ENCODE measurements around the gene APBA2.
"Not testable (repeated sequence)": the region's sequence is repeated elsewhere in the genome, so short reads cannot be mapped to it uniquely, and the experiment has no call there.

Gene APBA2

DNA sequence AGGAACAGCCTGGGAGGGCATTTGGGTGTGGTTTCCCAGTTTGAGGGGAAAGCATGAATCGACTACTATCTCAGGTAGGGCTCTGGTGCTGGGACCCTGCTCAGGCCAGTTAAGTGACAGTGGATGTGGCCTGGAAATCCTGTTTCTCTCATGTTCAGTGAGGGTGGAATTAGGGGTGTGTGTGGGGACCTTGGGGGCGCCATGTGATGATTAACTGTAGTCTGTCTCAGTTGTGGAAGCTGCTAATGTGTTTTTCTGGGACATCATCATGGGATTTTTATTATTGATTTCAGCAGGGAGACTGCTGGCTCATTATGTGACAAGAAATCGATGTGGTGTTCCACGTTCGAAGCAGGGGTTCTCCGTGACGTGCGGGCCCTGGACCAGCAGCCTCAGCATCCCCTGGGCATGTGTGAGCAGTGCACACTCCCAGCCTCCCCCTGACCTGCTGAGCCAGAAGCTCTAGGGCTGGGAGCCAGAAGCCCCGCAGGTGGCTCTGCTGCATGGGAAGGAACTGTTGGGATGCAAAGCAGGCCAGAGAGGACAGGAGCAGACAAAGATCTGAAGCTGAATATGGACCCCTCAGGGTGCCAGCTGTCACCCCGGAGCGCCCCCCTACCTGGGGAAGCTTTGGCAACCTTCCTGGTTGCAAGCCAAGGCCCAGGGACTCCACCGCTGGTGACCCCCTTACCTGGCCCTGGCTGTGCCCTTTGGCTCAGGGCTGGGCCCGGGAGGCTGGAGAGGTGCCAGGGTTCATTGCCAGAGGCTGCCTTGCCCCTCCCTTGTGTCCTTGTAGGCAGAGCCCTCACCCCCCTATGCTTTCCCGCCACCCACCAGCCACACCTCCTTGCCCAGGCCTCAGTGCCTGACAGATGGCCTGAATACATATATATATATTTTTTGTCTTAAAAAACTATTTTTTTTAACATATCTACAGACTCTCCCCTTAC is 149.8 kb downstream of the APBA2 start:
- no peak for DNase-seq (ENCODE audit: low spot score)

GRCh38 chr15:29037997-29038705 is 152.4 kb downstream of the APBA2 start:
- DNase-seq (ENCODE audit: low spot score) = no peak

DNA sequence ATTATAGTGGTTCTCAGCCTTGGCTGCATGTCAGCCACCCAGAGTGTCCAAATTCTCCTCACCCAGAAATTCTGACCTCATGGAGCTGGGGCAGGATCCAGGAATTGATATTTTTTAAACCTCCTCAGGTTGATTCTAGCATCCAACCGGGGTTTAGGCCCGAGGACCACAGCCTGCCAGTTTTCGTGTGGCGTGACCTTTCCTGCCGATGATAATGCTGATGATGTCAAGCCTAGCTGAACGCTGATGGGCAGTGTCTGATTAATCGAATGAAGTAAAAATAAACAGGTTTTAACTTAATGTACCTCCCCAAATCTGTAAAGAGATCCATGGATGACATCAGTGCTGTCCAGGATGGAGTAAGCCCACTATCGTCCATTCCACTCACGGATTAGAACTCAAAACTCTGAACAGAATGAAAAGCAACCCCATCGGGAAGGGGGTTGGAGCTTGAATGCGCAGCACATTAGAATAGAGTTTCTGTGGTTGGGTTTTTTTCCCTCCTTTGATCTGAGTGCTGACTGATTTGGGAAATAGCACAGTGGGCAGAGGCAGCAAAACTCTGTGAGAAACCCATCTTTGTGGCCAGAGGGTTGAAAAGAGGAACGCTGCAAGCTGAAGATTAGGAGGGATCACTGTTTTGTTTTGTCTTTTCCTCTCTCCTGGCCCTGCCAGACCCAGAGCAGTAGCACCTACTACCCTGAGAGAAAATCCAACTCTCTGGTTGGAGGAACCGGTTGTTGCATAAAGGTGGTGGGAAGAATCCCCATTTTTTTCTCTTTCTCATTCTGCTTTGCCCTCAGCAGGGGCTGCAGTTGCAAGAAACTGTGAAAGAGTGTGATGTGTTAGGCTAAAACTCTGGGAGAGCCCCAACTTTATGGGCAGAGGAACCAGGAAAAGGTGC is 153.9 kb downstream of the APBA2 start:
- no peak for DNase-seq (ENCODE audit: low spot score)

GRCh38 chr15:29040370-29040751 is 154.6 kb downstream of the APBA2 start:
- DNase-seq (ENCODE audit: low spot score) = no peak

DNA sequence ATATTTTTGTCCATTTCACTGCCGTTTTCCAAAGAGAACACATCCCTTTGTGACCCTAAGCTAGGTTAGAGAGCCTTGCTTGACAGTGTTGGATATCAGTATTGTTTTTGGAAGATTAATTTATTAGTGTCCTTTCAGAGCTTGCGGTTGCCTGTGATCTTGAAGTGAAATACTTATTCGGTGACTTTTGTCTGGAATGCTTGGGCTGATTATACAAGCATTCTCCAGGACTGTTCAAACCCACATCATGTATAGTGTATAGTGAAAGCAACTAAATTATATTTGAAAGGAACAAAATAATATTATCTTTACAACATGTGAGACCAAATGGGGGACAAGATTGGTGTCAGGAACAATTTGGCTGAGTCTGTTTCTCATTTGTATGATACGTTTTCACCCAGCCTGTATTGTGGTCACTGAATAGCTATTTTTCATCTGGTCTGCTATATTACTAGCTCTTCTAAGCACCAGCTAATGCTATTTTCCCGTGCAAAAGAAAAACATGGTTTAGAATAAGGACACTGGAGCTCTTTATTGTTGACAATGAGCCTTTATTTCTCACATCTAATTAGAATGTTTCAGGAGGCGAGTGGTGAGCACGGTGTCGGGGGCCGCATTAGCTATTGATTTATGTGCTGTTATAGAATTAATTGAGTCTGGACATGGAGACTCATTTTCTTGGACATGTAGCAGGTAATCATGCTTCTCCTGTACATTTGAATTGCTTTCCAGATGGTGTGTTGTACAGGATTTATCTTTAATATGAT is 158.1 kb downstream of the APBA2 start:
- DNase-seq (ENCODE audit: low spot score) = no peak

GRCh38 chr15:29044503-29044901 is 158.7 kb downstream of the APBA2 start:
- no peak for DNase-seq (ENCODE audit: low spot score)

- not testable (repeated sequence) for DNase-seq (ENCODE audit: low spot score)
These were observed 159.4 kb downstream of the APBA2 start for GRCh38 chr15:29045161-29045560.

- DNase-seq (ENCODE audit: low spot score) = no peak
These were observed 159.9 kb downstream of the APBA2 start for GRCh38 chr15:29045717-29046116.

- no peak for DNase-seq (ENCODE audit: low spot score)
These were observed 160.6 kb downstream of the APBA2 start for GRCh38 chr15:29046281-29046810.

GRCh38 chr15:29046977-29047376 is 161.2 kb downstream of the APBA2 start:
- no peak for DNase-seq (ENCODE audit: low spot score)

- no peak for DNase-seq (ENCODE audit: low spot score)
These were observed 162.2 kb downstream of the APBA2 start for GRCh38 chr15:29048011-29048410.

GRCh38 chr15:29050870-29051269 is 165.1 kb downstream of the APBA2 start:
- DNase-seq (ENCODE audit: low spot score) = no peak

GRCh38 chr15:29051422-29051821 is 165.6 kb downstream of the APBA2 start:
- DNase-seq (ENCODE audit: low spot score) = no peak

- no peak for DNase-seq (ENCODE audit: low spot score)
These were observed 167.2 kb downstream of the APBA2 start for GRCh38 chr15:29053006-29053405.

- DNase-seq (ENCODE audit: low spot score) = no peak
These were observed 167.9 kb downstream of the APBA2 start for GRCh38 chr15:29053661-29054131.

DNA sequence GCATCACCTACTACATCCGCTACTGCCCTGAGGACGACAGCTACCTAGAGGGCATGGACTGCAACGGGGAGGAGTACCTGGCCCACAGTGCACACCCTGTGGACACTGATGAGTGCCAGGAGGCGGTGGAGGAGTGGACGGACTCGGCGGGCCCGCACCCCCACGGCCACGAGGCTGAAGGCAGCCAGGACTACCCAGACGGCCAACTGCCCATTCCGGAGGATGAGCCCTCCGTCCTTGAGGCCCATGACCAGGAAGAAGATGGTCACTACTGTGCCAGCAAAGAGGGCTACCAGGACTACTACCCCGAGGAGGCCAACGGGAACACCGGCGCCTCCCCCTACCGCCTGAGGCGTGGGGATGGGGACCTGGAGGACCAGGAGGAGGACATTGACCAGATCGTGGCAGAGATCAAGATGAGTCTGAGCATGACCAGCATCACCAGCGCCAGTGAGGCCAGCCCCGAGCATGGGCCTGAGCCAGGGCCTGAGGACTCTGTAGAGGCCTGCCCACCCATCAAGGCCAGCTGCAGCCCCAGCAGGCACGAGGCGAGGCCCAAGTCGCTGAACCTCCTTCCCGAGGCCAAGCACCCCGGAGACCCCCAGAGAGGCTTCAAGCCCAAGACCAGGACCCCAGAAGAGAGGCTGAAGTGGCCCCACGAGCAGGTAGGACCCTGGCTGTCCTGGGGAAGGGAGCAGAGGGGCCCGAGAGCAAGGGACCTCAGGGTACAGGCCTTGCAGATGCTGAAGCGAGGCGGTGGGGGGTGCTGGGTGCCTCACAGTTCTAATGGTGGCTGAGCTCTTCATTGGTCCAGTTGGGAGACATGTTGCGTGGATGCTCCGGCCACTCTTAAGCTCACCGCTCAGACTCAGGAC is 168.6 kb downstream of the APBA2 start:
- no peak for DNase-seq (ENCODE audit: low spot score)

DNA sequence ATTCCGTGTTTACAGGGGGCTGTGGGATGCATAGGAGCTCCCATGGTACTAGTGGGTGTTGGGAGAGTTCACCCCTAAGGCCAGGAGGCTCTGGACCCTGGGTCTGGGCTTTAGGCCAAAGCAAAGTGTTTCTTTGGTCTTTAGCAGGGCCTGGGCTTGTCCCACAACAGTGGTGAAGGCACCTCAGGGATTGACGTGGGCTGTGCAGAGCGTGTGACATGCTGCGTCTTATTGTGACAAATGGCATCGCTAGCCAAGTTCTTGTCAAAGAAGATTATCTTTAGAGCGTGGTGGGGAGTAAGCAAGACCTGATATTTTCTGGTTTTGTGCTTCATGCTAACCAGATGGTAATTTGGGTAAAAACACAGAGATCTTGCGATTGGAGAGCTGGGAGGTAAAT is 170.1 kb downstream of the APBA2 start:
- no peak for DNase-seq (ENCODE audit: low spot score)

DNA sequence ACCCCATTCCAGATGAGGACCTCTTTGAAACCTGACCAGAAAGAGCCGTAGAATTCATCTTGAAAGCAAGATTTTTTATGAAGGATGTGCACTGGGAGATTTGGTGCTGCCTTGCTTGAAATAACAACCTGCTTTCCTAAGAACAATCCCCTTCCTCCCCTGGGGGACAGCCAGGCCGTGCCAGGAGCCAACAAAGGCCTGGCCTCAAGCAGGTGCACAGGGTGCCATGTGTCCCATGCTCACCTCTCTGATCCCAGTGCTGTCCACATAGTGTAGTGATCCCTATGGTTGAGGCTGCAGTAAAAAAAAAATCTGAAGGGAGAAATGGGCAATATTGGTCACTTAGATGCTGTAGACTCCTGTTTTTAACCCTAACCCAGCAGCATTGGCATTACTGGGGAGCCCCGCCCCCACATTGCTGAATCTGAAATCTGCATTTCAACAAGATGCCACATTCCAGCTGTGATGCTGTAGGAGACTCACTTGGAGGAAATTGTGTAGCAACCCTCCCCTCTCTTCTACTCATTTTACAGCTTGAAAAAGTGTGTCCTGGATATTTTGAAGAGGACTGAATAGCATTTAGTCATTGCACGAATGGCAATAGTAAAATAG is 171.2 kb downstream of the APBA2 start:
- DNase-seq (ENCODE audit: low spot score) = no peak

DNA sequence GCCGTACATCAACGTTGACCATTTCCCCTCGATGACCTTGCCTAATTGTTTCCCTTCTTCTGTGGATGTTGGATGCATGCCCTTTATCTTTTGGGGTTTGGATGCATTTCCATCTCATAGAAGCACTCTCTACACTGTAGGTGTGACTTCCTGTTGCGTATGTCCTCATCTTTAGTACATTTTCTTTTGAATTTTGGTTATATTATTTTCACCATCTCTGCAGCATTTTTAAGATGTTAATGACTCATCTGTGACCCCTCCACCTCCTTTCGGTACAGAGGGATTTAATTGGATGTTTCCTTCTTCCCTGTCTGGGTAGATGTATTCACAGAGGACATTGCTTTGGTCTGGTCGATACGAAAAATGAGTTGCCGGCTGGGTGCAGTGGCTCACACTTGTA is 172.1 kb downstream of the APBA2 start:
- no peak for DNase-seq (ENCODE audit: low spot score)

Measured in ecto neural progenitor cell (in vitro differentiated cells).